ENCODE data around the gene PIEZO2.

The PIEZO2 gene

GRCh38 chr18:10863026-10863425 lies 286.3 kb downstream of the PIEZO2 start:
- H3K4me3 ChIP-seq (ENCODE audit: low read length) = no peak overlapping the region
- no peak for DNase-seq (ENCODE audit: low read depth)
- no peak for TF ChIP-seq CTCF (IDR thresholded peaks at IDR 0.05; ENCODE audit: insufficient read depth, low read depth, low read length, missing control alignments)

GRCh38 chr18:10860928-10861327 lies 288.4 kb downstream of the PIEZO2 start:
- no peak overlapping the region for H3K4me3 ChIP-seq (ENCODE audit: low read length)
- TF ChIP-seq CTCF (IDR thresholded peaks at IDR 0.05; ENCODE audit: insufficient read depth, low read depth, low read length, missing control alignments) = no peak
- DNase-seq (ENCODE audit: low read depth) = no peak

- H3K4me3 ChIP-seq (ENCODE audit: low read length) = no peak overlapping the region
- no peak for DNase-seq (ENCODE audit: low read depth)
- no peak for TF ChIP-seq CTCF (IDR thresholded peaks at IDR 0.05; ENCODE audit: insufficient read depth, low read depth, low read length, missing control alignments)
These were observed 289.0 kb downstream of the PIEZO2 start for GRCh38 chr18:10860382-10860781.

GRCh38 chr18:10858477-10858876 lies 290.9 kb downstream of the PIEZO2 start:
- H3K4me3 ChIP-seq (ENCODE audit: low read length) = no peak overlapping the region
- no peak for DNase-seq (ENCODE audit: low read depth)

DNA sequence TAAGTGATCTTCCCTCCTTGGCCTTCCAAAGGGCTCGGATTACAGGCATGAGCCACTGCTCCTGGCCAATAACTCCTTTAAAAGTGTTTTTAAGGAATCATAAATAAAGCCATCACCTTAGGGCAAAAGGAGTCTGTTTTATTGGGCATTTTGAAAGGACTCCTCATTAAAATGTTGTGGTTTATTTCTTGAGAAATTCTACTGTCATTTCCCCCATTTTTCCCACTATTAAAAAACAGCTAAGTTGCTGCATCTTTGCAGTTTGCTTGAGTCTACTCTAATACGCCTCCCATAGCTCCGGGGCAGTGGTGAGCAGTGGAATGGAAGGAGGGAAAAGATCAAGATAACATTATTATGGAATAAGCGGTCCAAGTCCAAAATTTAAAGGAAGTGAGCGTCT lies 293.2 kb downstream of the PIEZO2 start:
- TF ChIP-seq CTCF (IDR thresholded peaks at IDR 0.05; ENCODE audit: insufficient read depth, low read depth, low read length, missing control alignments) = no peak
- DNase-seq (ENCODE audit: low read depth) = no peak

More at GRCh38 chr18:10858477-10858876, 290.9 kb downstream of the PIEZO2 start:
- no peak for TF ChIP-seq CTCF (IDR thresholded peaks at IDR 0.05; ENCODE audit: insufficient read depth, low read depth, low read length, missing control alignments)

DNA sequence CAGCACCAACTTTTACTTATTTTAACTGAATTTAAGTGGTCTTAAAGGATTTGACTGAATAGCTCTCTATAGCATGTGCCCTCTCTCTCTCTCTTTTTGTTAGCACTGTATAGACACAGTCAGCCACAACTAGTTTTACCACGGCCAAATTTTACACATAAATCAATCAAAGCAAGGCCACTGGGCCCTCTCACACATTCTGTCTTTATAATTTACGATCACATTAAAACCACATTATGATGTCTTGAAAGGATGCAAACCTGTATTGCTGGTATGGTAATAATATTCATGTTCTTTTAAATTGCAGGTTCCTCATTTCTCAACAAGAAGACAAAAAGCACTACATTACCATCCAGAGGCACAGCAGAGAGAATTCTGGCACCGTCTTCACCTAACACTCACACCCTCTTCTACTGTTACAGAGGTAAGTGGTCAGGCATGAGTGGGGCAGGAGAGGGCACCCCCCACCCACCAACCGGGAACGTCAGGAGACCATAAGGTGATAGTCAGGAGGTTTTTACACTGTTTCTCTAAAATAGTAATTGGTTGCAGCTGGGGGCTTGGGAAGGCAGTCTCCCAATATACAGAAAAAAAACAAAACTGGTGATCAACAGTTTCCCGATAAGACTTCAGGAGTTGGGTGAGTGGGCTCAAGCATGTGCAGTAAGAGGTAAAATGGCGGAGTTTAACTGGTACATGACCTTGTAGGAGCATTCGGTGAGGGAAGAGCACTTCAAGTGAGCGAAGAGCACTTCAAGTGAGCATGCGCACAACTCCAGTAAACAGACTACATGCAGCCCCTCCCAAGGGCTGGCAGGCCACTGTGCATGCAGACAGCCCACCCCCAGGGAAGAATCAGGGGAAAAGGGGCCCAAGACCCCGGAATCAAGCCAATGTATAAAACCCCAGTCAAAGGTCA lies 296.7 kb downstream of the PIEZO2 start:
- no peak overlapping the region for H3K4me3 ChIP-seq (ENCODE audit: low read length)
- DNase-seq (ENCODE audit: low read depth) = no peak
- no peak for TF ChIP-seq CTCF (IDR thresholded peaks at IDR 0.05; ENCODE audit: insufficient read depth, low read depth, low read length, missing control alignments)

More for the DNA sequence above, 293.2 kb downstream of the PIEZO2 start:
- H3K4me3 ChIP-seq (ENCODE audit: low read length) = no peak overlapping the region
